ENCODE results near the gene TLL2. TPM values are rescaled to one million over a fixed set of nuclear protein-coding genes. Genes with fewer than 3 reads are reported as not detected.

TLL2 gene
- polyA plus RNA-seq, 2 of the 4 experiments (the other 2 are of a cell fraction): 0.08 to 0.13 TPM

GRCh38 chr10:96529634-96530279 lies 16.0 kb upstream of the TLL2 start:
- TF ChIP-seq ESRRA (IDR thresholded peaks at IDR 0.05; ENCODE audit: borderline replicate concordance, low read length): no peak
- TF ChIP-seq JUNB (IDR thresholded peaks at IDR 0.05): no peak
- no peak for TF ChIP-seq ATOH8 (CRISPR knock-in tag; IDR thresholded peaks at IDR 0.05; ENCODE audit: low read depth)
- no peak for TF ChIP-seq RARB (CRISPR knock-in tag; IDR thresholded peaks at IDR 0.05)
- TF ChIP-seq E2F6 (IDR thresholded peaks at IDR 0.05; ENCODE audit: borderline replicate concordance, low read depth): no peak
- TF ChIP-seq TFCP2L1 (CRISPR knock-in tag; IDR thresholded peaks at IDR 0.05): no peak
- TF ChIP-seq HES2 (IDR thresholded peaks at IDR 0.05): no peak
- no peak for TF ChIP-seq HOXB13 (CRISPR knock-in tag; IDR thresholded peaks at IDR 0.05; ENCODE audit: low read depth)
- TF ChIP-seq EHF (CRISPR knock-in tag; IDR thresholded peaks at IDR 0.05): no peak
- TF ChIP-seq BHLHE40 (IDR thresholded peaks at IDR 0.05; ENCODE audit: low read depth, low read length): no peak
- no peak for TF ChIP-seq CHD4 (IDR thresholded peaks at IDR 0.05; ENCODE audit: borderline replicate concordance)
- TF ChIP-seq ZFP36 (IDR thresholded peaks at IDR 0.05; ENCODE audit: borderline replicate concordance, partially characterized antibody): no peak
- no peak for TF ChIP-seq CHD2 (IDR thresholded peaks at IDR 0.05; ENCODE audit: low read length, partially characterized antibody)
- no peak for TF ChIP-seq CBX8 (IDR thresholded peaks at IDR 0.05)
- TF ChIP-seq HDAC2 (IDR thresholded peaks at IDR 0.05): no peak
- TF ChIP-seq SREBF2 (IDR thresholded peaks at IDR 0.05): no peak
- no peak for TF ChIP-seq JUN (IDR thresholded peaks at IDR 0.05)
- TF ChIP-seq RFX5 (IDR thresholded peaks at IDR 0.05): no peak
- no peak for TF ChIP-seq ZSCAN20 (CRISPR knock-in tag; IDR thresholded peaks at IDR 0.05)
- no peak for TF ChIP-seq CEBPB (IDR thresholded peaks at IDR 0.05)
- POLR2A ChIA-PET: no interaction called here
- Histone ChIP-seq H3K4me1 (peaks cover 6% of the 10 kb centered on the region; the same call in 2 of the 3 replicates), H3K4me2 (no peak overlapping the region), H3K4me3 (no peak overlapping the region), H3K9me3 (no peaks in the 10 kb centered on the region), H3K27ac (no peak overlapping the region)
- ATAC-seq (no peak), FAIRE-seq (no peak), DNase-seq (ENCODE audit: low read depth in 1 of 2, low spot score in 1 of 2) (no peak)
- CTCF ChIA-PET: no interaction called here
- WGBS (ENCODE audit: missing lambda C conversion rate): 89% methylated on average over 6 of the region's 6 CpGs

GRCh38 chr10:96524741-96525140 lies 11.0 kb upstream of the TLL2 start:
- CTCF ChIA-PET: interaction anchor here (1.0 to 1.9 kb wide), 3 partner anchors 11 to 151 kb away, joined by 3 to 13 read pairs (median 4); partner anchors contain the start of gene TLL2

GRCh38 chr10:96517284-96517683 lies 3.6 kb upstream of the TLL2 start:
- WGBS (ENCODE audit: missing lambda C conversion rate): 95% methylated on average over 1 of the region's 1 CpG
- ChIA-PET POLR2A (no interaction called here), CTCF (no interaction called here)
- Histone ChIP-seq H3K9me3 (no peaks in the 10 kb centered on the region), H3K4me3 (no peak overlapping the region), H3K4me1 (peaks cover 6% of the 10 kb centered on the region; the same call in 2 of the 3 replicates), H3K27ac (no peak overlapping the region), H3K4me2 (no peak overlapping the region)
- ATAC-seq (no peak), DNase-seq (ENCODE audit: low read depth in 1 of 2, low spot score in 1 of 2) (no peak), FAIRE-seq (no peak)
- no peak for TF ChIP-seq ZC3H11A (IDR thresholded peaks at IDR 0.05)
- no peak for TF ChIP-seq RNF2 (IDR thresholded peaks at IDR 0.05; ENCODE audit: borderline replicate concordance, low read depth)
- no peak for TF ChIP-seq CHD2 (IDR thresholded peaks at IDR 0.05; ENCODE audit: low read length, partially characterized antibody)
- TF ChIP-seq POLR2AphosphoS2 (conservative IDR thresholded peaks at IDR 0.05; ENCODE audit: low read length): no peak
- TF ChIP-seq RCOR1 (IDR thresholded peaks at IDR 0.05; ENCODE audit: low read depth, low read length): no peak
- no peak for TF ChIP-seq ELK1 (IDR thresholded peaks at IDR 0.05; ENCODE audit: low read depth, low read length)
- no peak for TF ChIP-seq CTCF (IDR thresholded peaks at IDR 0.05)
- TF ChIP-seq FOSB (CRISPR knock-in tag; IDR thresholded peaks at IDR 0.05): no peak
- no peak for TF ChIP-seq RAD21 (conservative IDR thresholded peaks at IDR 0.05 in 1 of 2, IDR thresholded peaks at IDR 0.05 in 1 of 2)

More at GRCh38 chr10:96524741-96525140, 11.0 kb upstream of the TLL2 start:
- TF ChIP-seq EP300 (IDR thresholded peaks at IDR 0.05) (no peak), ZNF302 (CRISPR knock-in tag; IDR thresholded peaks at IDR 0.05) (no peak), NR3C1 (IDR thresholded peaks at IDR 0.05) (no peak)
- POLR2A ChIA-PET: no interaction called here
- ATAC-seq (no peak), DNase-seq (ENCODE audit: low read depth in 1 of 2, low spot score in 1 of 2) (no peak), FAIRE-seq (no peak)
- Histone ChIP-seq H3K9me3 (no peaks in the 10 kb centered on the region), H3K4me2 (no peak overlapping the region), H3K4me3 (no peak overlapping the region), H3K27ac (no peak overlapping the region), H3K4me1 (no peaks in the 10 kb centered on the region)
- WGBS (ENCODE audit: missing lambda C conversion rate): 74% methylated on average over 1 of the region's 1 CpG
